Measurements from ENCODE around the gene KCNQ5. TPM values are rescaled to one million over a fixed set of nuclear protein-coding genes. Genes with fewer than 3 reads are reported as not detected.

The KCNQ5 gene
- total RNA-seq, 1 donor from 2014 or later = 0.08 TPM

DNA sequence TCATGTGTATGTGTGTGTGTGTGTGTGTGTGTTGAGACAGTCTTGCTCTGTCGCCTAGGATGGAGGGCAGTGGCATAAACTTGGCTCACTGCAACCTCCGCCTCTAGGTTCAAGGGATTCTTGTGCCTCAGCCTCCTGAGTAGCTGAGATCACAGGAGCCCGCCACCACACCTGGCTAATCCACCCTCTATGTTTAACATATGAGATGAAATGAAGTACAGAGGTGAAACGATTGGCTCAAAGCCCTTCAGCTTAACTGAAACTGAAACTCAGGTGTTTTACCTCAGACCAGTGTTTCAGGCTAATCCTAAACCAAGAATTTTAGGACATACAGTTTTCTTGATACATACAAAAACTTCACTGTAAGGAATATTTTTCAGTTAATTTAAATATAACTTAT lies 167.3 kb downstream of the KCNQ5 start:
- Mint-ChIP-seq H3K27me3 (ENCODE audit: unreplicated experiment) (no peaks in the 10 kb centered on the region), H3K9me3 (ENCODE audit: unreplicated experiment) (no peaks in the 10 kb centered on the region), H3K36me3 (ENCODE audit: low read depth, unreplicated experiment) (no peaks in the 10 kb centered on the region), H3K4me1 (ENCODE audit: unreplicated experiment) (no peaks in the 10 kb centered on the region), H3K27ac (ENCODE audit: unreplicated experiment) (no peak overlapping the region), H3K4me3 (ENCODE audit: unreplicated experiment) (no peak overlapping the region)
- TF ChIP-seq, protein P1, sequence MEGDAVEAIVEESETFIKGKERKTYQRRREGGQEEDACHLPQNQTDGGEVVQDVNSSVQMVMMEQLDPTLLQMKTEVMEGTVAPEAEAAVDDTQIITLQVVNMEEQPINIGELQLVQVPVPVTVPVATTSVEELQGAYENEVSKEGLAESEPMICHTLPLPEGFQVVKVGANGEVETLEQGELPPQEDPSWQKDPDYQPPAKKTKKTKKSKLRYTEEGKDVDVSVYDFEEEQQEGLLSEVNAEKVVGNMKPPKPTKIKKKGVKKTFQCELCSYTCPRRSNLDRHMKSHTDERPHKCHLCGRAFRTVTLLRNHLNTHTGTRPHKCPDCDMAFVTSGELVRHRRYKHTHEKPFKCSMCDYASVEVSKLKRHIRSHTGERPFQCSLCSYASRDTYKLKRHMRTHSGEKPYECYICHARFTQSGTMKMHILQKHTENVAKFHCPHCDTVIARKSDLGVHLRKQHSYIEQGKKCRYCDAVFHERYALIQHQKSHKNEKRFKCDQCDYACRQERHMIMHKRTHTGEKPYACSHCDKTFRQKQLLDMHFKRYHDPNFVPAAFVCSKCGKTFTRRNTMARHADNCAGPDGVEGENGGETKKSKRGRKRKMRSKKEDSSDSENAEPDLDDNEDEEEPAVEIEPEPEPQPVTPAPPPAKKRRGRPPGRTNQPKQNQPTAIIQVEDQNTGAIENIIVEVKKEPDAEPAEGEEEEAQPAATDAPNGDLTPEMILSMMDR (IDR thresholded peaks at IDR 0.05; ENCODE audit: unreplicated experiment) = no peak
- no peak for DNase-seq (ENCODE audit: low spot score)

DNA sequence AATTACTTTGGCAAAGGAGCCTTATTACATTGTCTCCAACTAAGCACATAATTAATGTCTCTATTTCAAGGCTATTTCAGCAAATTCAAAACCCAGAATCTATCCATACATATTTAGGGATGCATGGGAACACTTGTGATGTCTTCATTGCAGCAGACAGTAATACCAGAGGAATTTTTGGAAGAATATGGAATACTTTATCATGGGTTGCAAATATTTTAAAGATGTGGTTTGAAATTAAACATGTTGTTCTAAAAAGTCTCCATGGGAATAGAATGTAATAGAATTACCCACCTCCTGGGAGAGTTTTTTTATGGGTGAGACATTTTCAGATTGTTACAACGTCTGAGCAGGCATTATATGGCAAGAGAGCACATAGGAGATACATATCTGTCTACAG lies 170.8 kb downstream of the KCNQ5 start:
- Mint-ChIP-seq H3K27ac (ENCODE audit: unreplicated experiment) (no peak overlapping the region), H3K4me1 (ENCODE audit: unreplicated experiment) (no peaks in the 10 kb centered on the region), H3K9me3 (ENCODE audit: unreplicated experiment) (no peaks in the 10 kb centered on the region), H3K36me3 (ENCODE audit: low read depth, unreplicated experiment) (no peaks in the 10 kb centered on the region), H3K27me3 (ENCODE audit: unreplicated experiment) (no peaks in the 10 kb centered on the region), H3K4me3 (ENCODE audit: unreplicated experiment) (no peak overlapping the region)
- DNase-seq (ENCODE audit: low spot score) = no peak
- TF ChIP-seq, protein P1 (IDR thresholded peaks at IDR 0.05; ENCODE audit: unreplicated experiment) = no peak

DNA sequence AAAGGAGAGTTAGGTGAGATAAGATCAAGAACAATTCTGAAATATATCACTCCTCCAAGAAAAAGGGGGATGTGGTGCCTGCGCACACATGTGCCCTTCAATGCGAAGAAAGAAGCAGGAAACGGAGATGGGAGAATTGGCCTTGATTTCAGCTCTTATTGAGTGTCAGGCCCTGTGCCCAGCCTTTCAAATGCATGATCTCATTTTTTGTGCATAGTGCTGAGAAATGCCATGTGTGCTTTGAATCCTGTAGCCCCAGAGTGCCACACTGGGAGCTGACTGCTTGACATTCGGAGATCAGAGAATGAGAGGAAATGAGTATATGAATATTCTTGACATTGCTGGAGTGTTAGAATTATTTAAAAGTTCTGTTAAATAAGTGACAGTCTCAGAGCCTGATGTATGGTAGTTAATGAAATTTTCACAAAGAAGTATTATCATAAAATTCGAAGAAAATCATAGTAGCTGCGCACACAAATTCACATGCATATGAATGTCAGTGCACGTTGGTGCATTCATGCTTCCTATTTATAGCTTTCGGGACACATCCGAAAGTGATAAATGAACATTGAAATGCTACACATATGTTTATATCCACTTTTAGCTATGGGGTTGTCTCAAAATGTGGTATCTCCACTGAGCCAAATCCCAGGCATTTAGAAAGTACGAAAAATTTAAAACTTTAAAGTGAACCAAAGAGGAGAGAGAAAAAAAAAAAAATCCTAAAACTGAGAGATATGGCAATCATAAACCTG lies 172.0 kb downstream of the KCNQ5 start:
- DNase-seq (ENCODE audit: low spot score) = no peak

DNA sequence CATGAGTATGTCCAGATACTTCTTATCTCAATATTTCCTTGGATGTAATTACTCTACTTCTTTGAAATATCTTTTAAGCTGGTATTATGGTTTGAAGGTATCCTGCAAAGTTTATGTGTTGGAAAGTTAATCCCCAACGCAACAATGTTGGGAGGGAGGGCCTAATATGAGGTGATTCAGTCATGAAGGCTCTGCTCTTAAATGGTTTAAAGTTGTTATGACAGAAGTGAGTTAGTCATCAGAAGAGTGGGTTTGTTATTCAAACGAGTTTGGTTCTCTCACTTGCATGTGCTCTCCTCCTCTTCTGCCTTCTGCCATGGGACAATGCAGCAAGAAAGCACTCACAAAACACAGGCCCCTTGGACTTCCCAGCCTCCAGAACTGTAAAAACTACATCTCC lies 176.3 kb downstream of the KCNQ5 start:
- no peaks in the 10 kb centered on the region for H3K36me3 Mint-ChIP-seq (ENCODE audit: low read depth, unreplicated experiment)
- no peak overlapping the region for H3K27ac Mint-ChIP-seq (ENCODE audit: unreplicated experiment)
- no peaks in the 10 kb centered on the region for H3K27me3 Mint-ChIP-seq (ENCODE audit: unreplicated experiment)
- H3K9me3 Mint-ChIP-seq (ENCODE audit: unreplicated experiment) = no peaks in the 10 kb centered on the region
- TF ChIP-seq, protein P1 (IDR thresholded peaks at IDR 0.05; ENCODE audit: unreplicated experiment) = no peak
- DNase-seq (ENCODE audit: low spot score) = no peak
- no peak overlapping the region for H3K4me3 Mint-ChIP-seq (ENCODE audit: unreplicated experiment)
- H3K4me1 Mint-ChIP-seq (ENCODE audit: unreplicated experiment) = no peaks in the 10 kb centered on the region

More for the DNA sequence above, 172.0 kb downstream of the KCNQ5 start:
- Mint-ChIP-seq H3K4me3 (ENCODE audit: unreplicated experiment) (no peak overlapping the region), H3K27me3 (ENCODE audit: unreplicated experiment) (no peaks in the 10 kb centered on the region), H3K9me3 (ENCODE audit: unreplicated experiment) (no peaks in the 10 kb centered on the region), H3K4me1 (ENCODE audit: unreplicated experiment) (no peaks in the 10 kb centered on the region), H3K27ac (ENCODE audit: unreplicated experiment) (no peak overlapping the region), H3K36me3 (ENCODE audit: low read depth, unreplicated experiment) (no peaks in the 10 kb centered on the region)
- TF ChIP-seq, protein P1 (IDR thresholded peaks at IDR 0.05; ENCODE audit: unreplicated experiment) = no peak

DNA sequence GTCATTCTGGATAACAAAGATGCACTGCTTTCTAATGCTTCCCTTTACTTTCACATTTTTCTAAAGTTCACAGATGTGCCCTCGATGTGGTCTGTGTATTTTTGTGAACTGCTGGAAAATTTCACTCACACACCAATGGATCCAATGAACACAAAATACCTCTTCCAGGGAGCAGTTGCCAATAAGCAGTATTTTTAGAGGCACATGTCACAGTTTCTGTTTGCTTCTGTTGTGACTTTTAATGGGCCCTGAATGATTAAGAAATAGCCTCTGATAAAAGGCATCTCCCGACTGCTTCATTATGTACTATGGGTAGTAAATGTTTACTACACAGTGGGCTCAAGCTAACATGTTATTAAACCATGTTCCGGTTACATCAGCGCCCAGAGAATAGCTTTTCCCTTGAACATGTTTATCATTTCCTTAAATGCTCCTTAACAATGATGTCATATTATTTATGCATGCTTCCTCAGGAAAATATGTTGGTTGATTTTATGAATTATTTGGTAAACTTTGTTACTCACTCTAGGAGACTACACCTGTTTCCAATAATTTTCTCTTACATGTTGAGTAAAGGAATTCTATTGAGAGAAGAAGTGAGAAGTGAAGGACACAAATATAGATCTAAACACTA lies 188.0 kb downstream of the KCNQ5 start:
- Mint-ChIP-seq H3K9me3 (ENCODE audit: unreplicated experiment) (no peaks in the 10 kb centered on the region), H3K36me3 (ENCODE audit: low read depth, unreplicated experiment) (no peaks in the 10 kb centered on the region), H3K4me1 (ENCODE audit: unreplicated experiment) (no peaks in the 10 kb centered on the region), H3K27me3 (ENCODE audit: unreplicated experiment) (no peaks in the 10 kb centered on the region), H3K4me3 (ENCODE audit: unreplicated experiment) (no peak overlapping the region), H3K27ac (ENCODE audit: unreplicated experiment) (no peak overlapping the region)
- TF ChIP-seq, protein P1 (IDR thresholded peaks at IDR 0.05; ENCODE audit: unreplicated experiment) = no peak
- DNase-seq (ENCODE audit: low spot score) = no peak

All from endothelial cell (in vitro differentiated cells).